GM12878 (cell line): ENCODE results near the gene AKAP9. TPM values are rescaled to one million over a fixed set of nuclear protein-coding genes. Genes with fewer than 3 reads are reported as not detected.

ENCODE experiments used
- ASH2L ChIP-seq: fragments of 300-600, 200-600 bp; sonication (generic); IDR thresholded peaks from 2 replicates; pipeline ENCODE4 v1.6.1; 2017; ENCODE audit warnings: low read depth, mild to moderate bottlenecking, borderline replicate concordance
- BCLAF1 ChIP-seq: fragments of 450-650 bp; IDR thresholded peaks from 2 replicates; pipeline ENCODE4 v1.6.1; 2017; ENCODE audit warnings: antibody characterized with exemption, mild to moderate bottlenecking, moderate library complexity
- BHLHE40 ChIP-seq, 2 experiments: fragments of 450-650 bp in 1 of 2; IDR thresholded peaks; 2 replicates each; pipeline ENCODE4 v1.6.1; 2011 to 2017; ENCODE audit warnings: low read depth in 2 of 2, borderline replicate concordance in 1 of 2, improper control_type of control experiment in 1 of 2, low read length in 1 of 2, mild to moderate bottlenecking in 1 of 2
- HCFC1 ChIP-seq: fragments of 150-350 bp; IDR thresholded peaks from 2 replicates; pipeline ENCODE4 v1.6.1; 2014; ENCODE audit warnings: low read length
- HSF1 ChIP-seq: fragments of 150-350 bp; IDR thresholded peaks from 2 replicates; pipeline ENCODE4 v1.6.1; 2014; ENCODE audit warnings: mild to moderate bottlenecking, low read depth, low read length
- JUND ChIP-seq: IDR thresholded peaks from 2 replicates; pipeline ENCODE4 v1.6.1; 2012; ENCODE audit warnings: low read depth, mild to moderate bottlenecking, low read length, improper control_type of control experiment, moderate library complexity
- MYC ChIP-seq: IDR thresholded peaks from 2 replicates; pipeline ENCODE4 v1.6.1; 2011; ENCODE audit warnings: mild to moderate bottlenecking, low read length, moderate library complexity, inconsistent platforms; ENCODE audit not compliant: insufficient read depth, insufficient replicate concordance, insufficient read length, severe bottlenecking
- NFYA ChIP-seq: IDR thresholded peaks from 2 replicates; pipeline ENCODE4 v1.6.1; 2011; ENCODE audit warnings: low read depth, mild to moderate bottlenecking, low read length, improper control_type of control experiment, borderline replicate concordance
- NR2C1 ChIP-seq: fragments of 450-650 bp; IDR thresholded peaks from 2 replicates; pipeline ENCODE4 v1.6.1; 2017; ENCODE audit warnings: antibody characterized with exemption, mild to moderate bottlenecking, moderate library complexity
- POLR2A ChIP-seq: IDR thresholded peaks from 2 replicates; pipeline ENCODE4 v1.6.1; 2011; ENCODE audit warnings: low read depth, mild to moderate bottlenecking, low read length
- POLR2AphosphoS5 ChIP-seq: IDR thresholded peaks from 2 replicates; pipeline ENCODE4 v1.6.1; 2011; ENCODE audit warnings: mild to moderate bottlenecking, low read length, inconsistent platforms
- RCOR1 ChIP-seq: conservative IDR thresholded peaks from 2 replicates; pipeline ENCODE4 v1.6.1; 2012; ENCODE audit warnings: low read depth, low read length, improper control_type of control experiment
- SIN3A ChIP-seq: IDR thresholded peaks from 2 replicates; pipeline ENCODE4 v1.6.1; 2012; ENCODE audit warnings: low read depth, low read length, improper control_type of control experiment
- SKIL ChIP-seq: fragments of 450-650 bp; IDR thresholded peaks from 2 replicates; pipeline ENCODE4 v1.6.1; 2017; ENCODE audit warnings: mild to moderate bottlenecking, low read depth, inconsistent platforms; ENCODE audit not compliant: poor library complexity, severe bottlenecking
- SRF ChIP-seq, 2 experiments: IDR thresholded peaks; 2 replicates each; pipeline ENCODE4 v1.6.1; 2011; ENCODE audit warnings: low read depth in 2 of 2, low read length in 2 of 2, mild to moderate bottlenecking in 1 of 2, moderate library complexity in 1 of 2
- TCF3 ChIP-seq: IDR thresholded peaks from 2 replicates; pipeline ENCODE4 v1.6.1; 2012; ENCODE audit warnings: low read depth, mild to moderate bottlenecking, low read length, borderline replicate concordance; ENCODE audit not compliant: insufficient read depth
- ZNF384 ChIP-seq: IDR thresholded peaks from 2 replicates; pipeline ENCODE4 v1.6.1; 2012; ENCODE audit warnings: low read depth, mild to moderate bottlenecking, low read length, improper control_type of control experiment, borderline replicate concordance
- ZNF592 ChIP-seq: fragments of 450-650 bp; IDR thresholded peaks from 2 replicates; pipeline ENCODE4 v1.6.1; 2017; ENCODE audit warnings: mild to moderate bottlenecking, moderate library complexity
- polyA plus RNA-seq, 11 experiments: library from polyadenylated mRNA; depleted of rRNA in 4 of 11; unstranded in 6 of 11; stranded (reverse) in 5 of 11; fragments of >200 nt; fragmentation: Nextera tagmentation in 4 of 11; fragmentation: Illumina TruSeq in 1 of 11; extraction: Ambion mirVana in 4 of 11; extraction: Trizol in 1 of 11; gene quantifications; 1 replicate in 1 of 11; 2 replicates in 10 of 11; pipeline versions ENCODE4 v1.2.1 to v1.2.3, GENCODE V29; 2011 to 2016; ENCODE audit warnings: inconsistent platforms in 2 of 11, missing spikeins in 2 of 11, low read depth in 1 of 11
- total RNA-seq, 4 experiments: library from RNA; depleted of rRNA in 3 of 4; stranded (reverse); fragments of >200 nt in 3 of 4; fragmentation: Illumina TruSeq in 1 of 4; extraction: Trizol in 1 of 4; gene quantifications; 2 replicates each; pipeline versions ENCODE4 v1.2.1 to v1.2.3, GENCODE V29; 2013 to 2021

Gene AKAP9
- total and polyA plus RNA-seq, 10 of the 15 experiments (the other 5 are each of a cell fraction or from before 2014, with no cell fraction given) = 21.1 to 62.8 (median 31.6) TPM

GRCh38 chr7:91940572-91941341 lies at the start of gene AKAP9 (continued):
- TF ChIP-seq NR2C1 = 0 out of 2 replicates have a peak, but pooled peaks have one; percentile 39
- TF ChIP-seq ZNF384 = no peak
- peak; percentile 37; the same call in 1 of the 2 replicates for TF ChIP-seq ASH2L
- no peak for TF ChIP-seq HSF1
- no peak for TF ChIP-seq BCLAF1
- peak; percentile 37 for TF ChIP-seq MYC
- no peak for TF ChIP-seq JUND
- peak; percentile 79 for TF ChIP-seq POLR2AphosphoS5
- TF ChIP-seq SIN3A = no peak
- TF ChIP-seq POLR2A = peak; percentile 88; the same call in 1 of the 2 replicates
- TF ChIP-seq HCFC1 = 0 out of 2 replicates have a peak, but pooled peaks have one; percentile 15
- TF ChIP-seq ZNF592 = no peak
- no peak for TF ChIP-seq NFYA
- TF ChIP-seq TCF3 = peak; percentile 80; the same call in 1 of the 2 replicates
- peak; percentile 45 to 87; a peak in 3 of 4 replicates for TF ChIP-seq BHLHE40 (IDR thresholded peaks at IDR 0.05; ENCODE audit: borderline replicate concordance in 1 of 2, low read depth in 2 of 2, low read length in 1 of 2)
- no peak for TF ChIP-seq SKIL
- no peak for TF ChIP-seq RCOR1
- no peak for TF ChIP-seq SRF (IDR thresholded peaks at IDR 0.05; ENCODE audit: low read depth in 2 of 2, low read length in 2 of 2)
